ENCODE measurements around the gene LAMC2. TPM values are rescaled to one million over a fixed set of nuclear protein-coding genes. Genes with fewer than 3 reads are reported as not detected.

The LAMC2 gene
- total RNA-seq, 1 donor from 2014 or later, result not detected

GRCh38 chr1:183159960-183160359 lies 26.1 kb upstream of the LAMC2 start:
- DNase-seq, result no peak
- H3K4me3 Mint-ChIP-seq, result no peak overlapping the region
- no peaks in the 10 kb centered on the region for H3K4me1 Mint-ChIP-seq
- TF ChIP-seq, protein P1, sequence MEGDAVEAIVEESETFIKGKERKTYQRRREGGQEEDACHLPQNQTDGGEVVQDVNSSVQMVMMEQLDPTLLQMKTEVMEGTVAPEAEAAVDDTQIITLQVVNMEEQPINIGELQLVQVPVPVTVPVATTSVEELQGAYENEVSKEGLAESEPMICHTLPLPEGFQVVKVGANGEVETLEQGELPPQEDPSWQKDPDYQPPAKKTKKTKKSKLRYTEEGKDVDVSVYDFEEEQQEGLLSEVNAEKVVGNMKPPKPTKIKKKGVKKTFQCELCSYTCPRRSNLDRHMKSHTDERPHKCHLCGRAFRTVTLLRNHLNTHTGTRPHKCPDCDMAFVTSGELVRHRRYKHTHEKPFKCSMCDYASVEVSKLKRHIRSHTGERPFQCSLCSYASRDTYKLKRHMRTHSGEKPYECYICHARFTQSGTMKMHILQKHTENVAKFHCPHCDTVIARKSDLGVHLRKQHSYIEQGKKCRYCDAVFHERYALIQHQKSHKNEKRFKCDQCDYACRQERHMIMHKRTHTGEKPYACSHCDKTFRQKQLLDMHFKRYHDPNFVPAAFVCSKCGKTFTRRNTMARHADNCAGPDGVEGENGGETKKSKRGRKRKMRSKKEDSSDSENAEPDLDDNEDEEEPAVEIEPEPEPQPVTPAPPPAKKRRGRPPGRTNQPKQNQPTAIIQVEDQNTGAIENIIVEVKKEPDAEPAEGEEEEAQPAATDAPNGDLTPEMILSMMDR (IDR thresholded peaks at IDR 0.05), result no peak
- ChIA-PET POLR2A (interaction anchor here (0.6 kb wide), 1 partner anchor 14 kb away, joined by 4 read pairs; no protein-coding TSS in a partner anchor), CTCF (no interaction called here)
- no peak overlapping the region for H3K27ac Mint-ChIP-seq
- ATAC-seq (ENCODE audit: low read depth), result no peak
- intact Hi-C loops (cut with micrococcal nuclease), result no loop called here
- peaks cover 10% of the 10 kb centered on the region for H3K27me3 Mint-ChIP-seq
- no peaks in the 10 kb centered on the region for H3K9me3 Mint-ChIP-seq
- H3K36me3 Mint-ChIP-seq (ENCODE audit: low read depth), result no peaks in the 10 kb centered on the region

DNA sequence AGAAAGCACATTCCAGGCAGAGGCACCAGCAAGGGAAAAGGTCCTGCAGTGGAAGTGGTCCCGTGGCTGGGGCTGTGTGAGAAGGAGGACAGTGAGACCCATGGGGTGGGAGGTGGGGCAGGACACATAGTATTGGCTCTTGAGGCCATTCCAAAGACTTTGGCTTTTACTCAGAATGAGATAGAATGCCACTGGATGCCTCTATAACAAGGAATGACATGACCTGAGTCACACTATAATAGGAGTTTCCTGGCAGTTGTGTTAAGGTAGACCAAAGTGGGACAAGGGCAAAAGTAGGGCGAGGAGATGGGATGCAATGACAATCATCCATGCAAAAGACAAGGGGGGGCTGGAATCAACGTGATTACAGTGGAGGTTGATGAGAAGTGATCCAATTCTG lies 24.7 kb upstream of the LAMC2 start:
- H3K27me3 Mint-ChIP-seq, result peaks cover 8% of the 10 kb centered on the region
- H3K9me3 Mint-ChIP-seq, result no peaks in the 10 kb centered on the region
- H3K4me1 Mint-ChIP-seq, result no peaks in the 10 kb centered on the region
- DNase-seq (no peak), ATAC-seq (ENCODE audit: low read depth) (no peak)
- H3K4me3 Mint-ChIP-seq, result no peak overlapping the region
- no peaks in the 10 kb centered on the region for H3K36me3 Mint-ChIP-seq (ENCODE audit: low read depth)
- H3K27ac Mint-ChIP-seq, result no peak overlapping the region
- ChIA-PET CTCF (no interaction called here), POLR2A (no interaction called here)
- intact Hi-C loops (cut with micrococcal nuclease), result no loop called here
- TF ChIP-seq, protein P1 (IDR thresholded peaks at IDR 0.05), result no peak

- H3K27ac Mint-ChIP-seq, result no peak overlapping the region
- DNase-seq, result no peak
- H3K9me3 Mint-ChIP-seq, result no peaks in the 10 kb centered on the region
- peaks cover 5% of the 10 kb centered on the region for H3K27me3 Mint-ChIP-seq
- POLR2A ChIA-PET, result no interaction called here
- TF ChIP-seq, protein P1 (IDR thresholded peaks at IDR 0.05), result no peak
- CTCF ChIA-PET, result no interaction called here
- intact Hi-C loops (cut with micrococcal nuclease), result no loop called here
- no peaks in the 10 kb centered on the region for H3K36me3 Mint-ChIP-seq (ENCODE audit: low read depth)
- no peak overlapping the region for H3K4me3 Mint-ChIP-seq
- ATAC-seq (ENCODE audit: low read depth), result no peak
- H3K4me1 Mint-ChIP-seq, result no peaks in the 10 kb centered on the region
Measured at GRCh38 chr1:183163316-183163715, 22.7 kb upstream of the LAMC2 start.

GRCh38 chr1:183164340-183164739 lies 21.7 kb upstream of the LAMC2 start:
- TF ChIP-seq, protein P1 (IDR thresholded peaks at IDR 0.05), result no peak
- Mint-ChIP-seq H3K27me3 (peaks cover 11% of the 10 kb centered on the region), H3K36me3 (ENCODE audit: low read depth) (no peaks in the 10 kb centered on the region), H3K4me1 (no peaks in the 10 kb centered on the region), H3K27ac (no peak overlapping the region), H3K9me3 (no peaks in the 10 kb centered on the region), H3K4me3 (no peak overlapping the region)
- CTCF ChIA-PET, result no interaction called here
- DNase-seq (no peak), ATAC-seq (ENCODE audit: low read depth) (no peak)
- intact Hi-C loops (cut with micrococcal nuclease), result no loop called here
- POLR2A ChIA-PET, result no interaction called here

- H3K4me3 Mint-ChIP-seq, result no peak overlapping the region
- H3K4me1 Mint-ChIP-seq, result no peaks in the 10 kb centered on the region
- H3K27ac Mint-ChIP-seq, result no peak overlapping the region
- ChIA-PET POLR2A (no interaction called here), CTCF (no interaction called here)
- no peaks in the 10 kb centered on the region for H3K36me3 Mint-ChIP-seq (ENCODE audit: low read depth)
- ATAC-seq (ENCODE audit: low read depth), result no peak
- TF ChIP-seq, protein P1 (IDR thresholded peaks at IDR 0.05), result no peak
- DNase-seq, result no peak
- intact Hi-C loops (cut with micrococcal nuclease), result no loop called here
- no peaks in the 10 kb centered on the region for H3K9me3 Mint-ChIP-seq
- peaks cover 13% of the 10 kb centered on the region for H3K27me3 Mint-ChIP-seq
Measured at GRCh38 chr1:183164963-183165362, 21.1 kb upstream of the LAMC2 start.

All from activated B cell treated with CpG ODN at 0.5 μM for 24 hours (primary cell).